HG02973 (cell line): ENCODE measurements around the gene BIVM.
A peak's percentile ranks its signal among the peaks of the same experiment; 100 is the strongest.

Experiments used
- ATAC-seq: cut with Tn5 transposase; IDR thresholded peaks from one replicate; pipeline ENCODE4 v1.9.1; 2021; ENCODE audit warnings: moderate library complexity; ENCODE audit not compliant: unreplicated experiment

BIVM gene

DNA sequence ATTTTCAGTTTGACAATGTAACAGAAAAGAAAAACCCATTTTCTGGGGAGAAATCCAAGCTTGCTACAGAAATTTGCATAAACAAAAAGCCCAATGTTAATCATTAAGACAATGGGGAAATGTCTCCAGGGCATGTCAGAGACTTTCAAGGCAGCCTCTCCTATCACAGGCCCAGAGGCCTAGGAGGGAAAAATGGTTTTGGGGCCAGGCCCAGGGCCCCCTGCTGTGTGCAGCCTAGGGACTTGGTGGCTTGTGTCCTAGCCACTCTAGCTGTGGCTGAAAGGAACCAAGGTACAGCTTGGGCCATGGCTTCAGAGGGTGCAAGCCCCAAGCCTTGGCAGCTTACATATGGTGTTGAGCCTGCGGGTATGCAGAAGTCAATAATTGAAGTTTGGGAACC lies 17.3 kb upstream of the BIVM start:
- ATAC-seq = no peak

DNA sequence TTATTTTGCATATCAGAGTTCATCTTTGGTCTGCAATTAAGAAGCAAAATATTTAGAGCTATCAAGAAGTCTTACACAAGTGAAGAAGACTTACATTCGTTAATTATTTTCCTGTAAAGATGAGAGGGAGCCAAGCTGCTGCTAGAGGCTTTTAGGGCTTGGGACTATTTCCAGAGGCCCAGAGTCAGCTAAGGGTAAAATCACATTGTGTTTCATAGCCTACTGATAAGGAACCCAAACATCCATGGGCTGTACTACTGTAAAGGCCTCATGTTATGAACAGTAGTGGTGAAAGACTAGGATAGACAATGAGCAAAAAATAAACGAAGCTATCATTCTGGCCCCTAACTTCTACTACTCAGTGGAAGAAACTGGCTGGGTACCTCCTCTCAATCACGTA lies 14.4 kb upstream of the BIVM start:
- ATAC-seq = no peak

DNA sequence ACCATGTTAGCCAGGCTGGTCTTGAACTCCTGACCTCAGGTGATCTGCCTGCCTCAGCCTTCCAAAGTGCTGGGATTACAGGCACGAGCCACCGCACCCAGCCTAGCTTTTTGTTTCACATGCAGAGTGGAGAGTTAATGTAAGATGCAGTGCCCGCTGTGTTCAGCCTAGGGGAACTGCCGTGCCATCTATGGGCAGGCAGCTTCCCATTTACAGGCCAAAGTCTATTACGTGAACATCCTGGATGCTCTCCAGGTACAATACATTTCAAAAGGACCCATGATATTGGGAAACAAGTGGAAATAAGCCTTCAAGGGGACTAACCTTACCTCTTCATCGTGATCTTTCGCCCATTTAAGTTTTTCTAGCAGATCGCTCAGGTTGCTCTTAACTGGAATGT lies 10.2 kb upstream of the BIVM start:
- ATAC-seq = no peak

DNA sequence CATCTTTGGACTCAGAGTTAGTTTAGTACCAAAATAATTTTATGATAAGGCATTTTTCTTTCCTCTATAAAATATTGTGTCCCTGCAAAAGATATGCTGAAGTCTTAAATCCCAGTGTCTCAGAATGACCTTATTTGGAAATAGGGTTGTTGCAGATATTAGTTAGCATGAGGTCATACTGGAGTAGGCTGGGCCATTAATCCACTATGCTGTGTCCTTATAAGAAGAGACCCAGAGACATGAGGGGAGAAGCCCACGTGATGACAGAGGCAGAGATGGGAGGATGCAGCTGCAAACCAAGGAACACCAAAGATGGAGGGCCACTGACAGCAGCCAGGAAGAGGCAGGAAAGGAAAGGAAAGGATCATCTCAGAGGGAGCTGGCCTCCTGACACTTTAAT lies 6.5 kb upstream of the BIVM start:
- no peak for ATAC-seq

DNA sequence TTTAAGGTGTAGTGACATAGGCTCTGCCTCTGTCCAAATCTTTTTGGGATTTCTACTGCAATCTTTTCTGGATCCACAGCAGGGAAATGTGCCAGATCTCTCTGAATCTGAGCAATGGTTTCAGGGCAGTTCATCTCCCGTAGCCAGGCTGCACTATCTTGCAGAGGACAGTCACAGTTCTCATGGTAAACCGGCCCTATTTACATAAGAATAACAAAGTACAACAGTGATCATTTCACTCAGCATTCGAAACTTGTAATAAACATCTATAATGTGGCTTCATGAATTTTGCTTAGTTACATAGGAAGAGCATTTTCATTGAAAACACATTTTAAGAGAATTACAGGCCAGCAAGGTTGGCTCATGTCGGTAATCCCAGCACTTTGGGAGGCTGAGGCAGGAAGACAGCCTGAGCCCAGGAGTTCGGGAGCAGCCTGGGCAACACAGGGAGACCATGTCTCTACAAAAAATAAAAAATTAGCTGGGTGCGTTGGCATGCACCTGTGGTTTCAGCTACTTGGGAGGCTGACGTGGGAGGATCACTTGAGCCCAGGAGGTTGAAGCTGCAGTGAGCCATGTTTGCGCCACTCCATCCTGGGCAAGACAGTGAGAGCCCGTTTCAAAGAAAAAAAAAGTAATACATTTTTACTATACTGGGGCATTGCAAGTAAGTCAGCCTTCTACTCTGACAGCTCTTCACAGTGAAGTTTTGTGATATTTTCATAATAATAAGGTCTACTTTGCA lies 5.1 kb upstream of the BIVM start:
- no peak for ATAC-seq

DNA sequence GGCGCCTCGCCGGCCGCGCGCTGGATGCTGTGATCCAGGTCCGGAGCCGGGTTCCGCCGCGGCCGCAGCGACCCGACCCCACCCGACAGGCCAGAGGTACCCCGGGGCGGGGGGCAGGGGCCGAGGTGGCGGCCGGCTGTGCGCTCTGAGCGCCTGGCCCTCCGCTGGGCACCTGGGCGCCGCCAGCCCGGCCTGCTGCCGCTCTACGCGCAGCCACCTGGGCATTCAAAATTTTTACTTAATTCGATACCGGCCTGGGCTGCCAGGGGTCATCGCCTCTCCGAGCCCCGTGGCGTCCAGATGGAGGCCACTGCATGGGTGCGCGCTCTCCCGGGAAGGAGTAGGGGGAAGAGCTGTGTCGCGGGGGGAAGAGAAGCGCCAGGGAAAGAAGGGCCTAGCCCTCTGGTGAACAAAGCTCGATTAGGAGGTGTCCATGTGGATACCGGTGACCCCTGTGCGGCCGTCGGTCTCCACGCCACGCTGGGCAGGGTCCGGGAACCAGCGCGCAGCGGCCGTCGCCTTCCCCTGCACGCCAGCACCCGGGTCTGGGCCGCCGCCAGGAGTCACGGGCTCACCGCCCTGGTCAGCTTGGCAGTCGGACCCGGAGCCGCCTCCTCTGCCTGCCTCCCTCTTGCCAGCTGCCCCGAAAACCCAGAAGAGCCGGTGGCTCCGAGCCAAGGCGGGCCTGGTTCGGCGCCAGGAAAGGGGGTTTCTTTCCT lies 666 bp downstream of the BIVM start:
- ATAC-seq = peak; percentile 9

DNA sequence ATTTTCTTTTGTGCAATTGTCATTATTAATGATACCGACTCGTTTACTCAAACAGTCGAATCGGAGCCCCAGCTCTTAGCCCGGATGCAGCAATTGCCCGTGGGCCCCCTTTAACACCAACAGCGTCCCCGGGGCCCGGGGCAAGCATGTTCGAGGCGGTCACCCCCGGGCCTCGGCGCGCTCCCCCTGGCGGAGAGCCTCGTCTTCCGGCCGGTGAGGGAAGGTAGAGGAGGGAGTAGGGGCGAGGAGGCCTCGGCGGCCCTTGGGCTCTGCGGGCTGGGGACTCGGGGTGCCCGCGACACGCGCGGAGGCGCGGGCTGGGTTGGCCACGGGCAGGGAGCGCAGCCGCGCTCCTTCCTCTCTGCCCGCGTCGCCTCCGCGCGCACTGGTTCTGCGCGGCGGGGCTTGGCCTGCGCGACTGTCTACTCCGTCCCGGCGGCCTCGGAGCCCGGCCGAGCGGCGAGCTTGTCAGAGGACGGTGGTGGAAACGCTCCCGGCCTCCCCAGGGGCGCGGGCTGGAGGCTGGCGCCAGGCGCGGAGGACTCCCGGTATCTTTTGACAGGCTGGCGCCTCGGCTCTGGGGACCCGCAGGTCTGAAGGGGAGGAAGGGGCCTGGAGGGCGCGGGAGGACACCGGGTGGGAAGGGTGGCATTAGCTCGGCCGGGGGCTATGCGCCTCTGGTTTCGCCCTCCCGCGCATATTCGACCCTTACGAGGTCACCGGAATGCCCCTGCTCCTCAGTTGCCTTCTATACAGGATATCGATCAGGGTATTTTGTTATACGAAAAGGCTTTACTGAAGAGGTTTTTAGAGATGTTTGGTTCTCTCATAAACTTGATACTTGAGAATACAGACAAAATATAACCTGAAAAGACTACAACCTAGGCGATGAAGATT lies 1.5 kb downstream of the BIVM start:
- peak; percentile 79 for ATAC-seq

DNA sequence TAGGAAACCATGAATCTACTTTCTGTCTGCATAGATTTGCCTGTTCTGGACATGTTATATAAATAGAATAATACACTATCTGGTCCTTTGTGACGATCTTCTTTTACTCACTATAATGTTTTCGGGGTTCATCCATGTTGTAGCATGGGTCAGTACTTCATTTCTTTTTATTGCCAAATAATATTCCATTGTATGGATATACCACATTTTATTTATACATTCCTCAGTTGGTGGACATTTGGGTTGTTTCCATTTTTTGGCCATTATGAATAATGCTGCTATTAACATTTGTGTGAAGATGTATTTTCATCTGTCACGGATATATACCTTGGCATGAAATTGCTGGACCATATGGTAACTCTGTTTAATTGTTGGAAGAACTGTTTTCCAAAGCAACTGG lies 6.8 kb downstream of the BIVM start:
- ATAC-seq = no peak

DNA sequence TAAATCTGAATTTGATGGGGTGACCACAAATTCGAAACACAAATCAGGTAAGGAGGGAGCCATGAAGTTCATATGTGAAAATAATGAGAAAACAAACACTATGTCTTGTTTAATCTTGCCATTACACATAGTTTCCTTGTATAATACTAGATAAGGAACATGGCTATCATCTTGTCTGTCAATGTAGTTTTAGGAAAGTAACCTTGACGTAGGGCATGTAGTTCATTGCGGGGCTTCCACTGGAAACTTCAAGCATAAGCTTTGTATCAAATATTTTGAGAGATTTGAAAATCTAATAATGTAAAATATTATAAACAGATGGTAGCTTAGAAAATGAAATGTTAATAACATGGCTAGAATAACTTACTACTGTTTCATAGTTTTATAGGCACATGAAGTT lies 8.8 kb downstream of the BIVM start:
- no peak for ATAC-seq

DNA sequence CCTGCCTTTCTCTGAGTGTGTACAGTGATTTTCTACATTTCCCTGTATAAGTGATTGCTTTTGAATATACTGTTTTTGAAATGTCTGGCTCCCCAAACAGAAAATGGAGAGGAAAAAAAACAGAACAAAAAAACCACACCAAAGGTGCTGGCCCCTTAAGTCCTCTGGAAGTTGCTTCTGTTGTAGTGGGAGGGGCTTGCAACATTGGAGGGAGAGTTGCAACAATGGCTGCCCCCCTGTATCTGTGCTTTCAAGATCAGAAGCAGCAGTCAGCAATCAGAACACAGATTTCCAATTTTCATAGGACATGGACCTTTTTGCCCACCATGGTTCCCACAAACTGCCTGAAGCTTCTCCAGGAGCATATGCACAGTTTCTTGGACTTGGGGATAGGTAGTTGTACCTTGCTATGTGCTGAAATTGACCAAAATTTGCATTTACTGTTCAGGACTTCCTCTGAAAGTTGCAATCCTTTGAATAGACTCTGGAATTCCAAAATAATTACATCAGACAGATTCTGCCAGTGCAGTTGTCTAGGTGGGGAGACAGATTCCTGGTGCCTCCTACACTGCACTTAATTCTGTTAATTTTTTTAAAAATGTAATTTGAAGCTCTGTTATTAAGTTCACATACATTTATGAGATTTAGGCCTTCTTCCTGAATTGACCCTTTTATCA lies 13.8 kb downstream of the BIVM start:
- ATAC-seq = no peak

DNA sequence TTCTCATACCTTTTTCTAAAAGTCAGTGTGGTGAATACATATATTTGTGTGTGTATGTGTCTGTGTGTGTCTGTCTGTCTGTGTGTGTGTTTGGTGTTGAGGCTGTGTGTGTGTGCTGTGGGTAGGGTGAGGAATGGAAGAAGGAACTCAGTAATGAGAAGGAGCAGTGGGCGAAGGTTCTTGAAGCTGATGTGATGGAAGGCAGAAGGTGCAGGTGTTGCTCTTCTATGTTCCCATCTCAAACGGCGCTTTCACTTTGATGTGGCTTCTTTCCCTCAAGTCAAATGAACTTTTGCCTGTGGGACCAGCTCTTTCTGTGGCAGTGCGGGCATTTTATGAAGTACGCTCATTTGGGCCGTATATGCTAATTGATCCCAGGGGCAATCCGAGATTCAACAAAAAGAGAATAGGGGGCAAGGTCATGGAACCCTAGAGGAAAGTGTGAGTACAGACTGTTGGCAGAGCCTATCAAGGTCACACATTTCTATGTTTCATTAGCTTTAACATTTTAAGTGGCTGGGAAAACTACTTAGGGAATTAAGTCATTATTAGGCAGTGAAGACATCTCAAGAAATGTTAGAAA lies 15.2 kb downstream of the BIVM start:
- ATAC-seq = no peak

DNA sequence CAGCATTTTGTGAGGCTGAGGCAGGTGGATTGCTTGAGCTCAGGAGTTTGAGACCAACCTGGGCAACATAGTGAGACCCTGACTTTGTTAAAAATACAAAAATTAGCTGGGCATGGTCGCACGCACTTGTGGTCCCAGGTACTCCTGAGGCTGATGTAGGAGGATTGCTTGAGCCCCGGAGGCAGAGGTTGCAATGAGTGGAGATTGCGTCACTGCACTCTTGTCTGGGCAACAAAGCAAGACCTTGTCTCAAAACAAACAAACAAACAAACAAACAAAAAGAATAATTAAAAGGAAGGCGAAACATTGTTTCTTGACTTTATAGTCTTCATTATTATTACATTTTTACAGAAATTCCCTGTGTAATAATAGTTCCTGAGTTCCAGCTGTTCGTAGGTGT lies 15.9 kb downstream of the BIVM start:
- ATAC-seq = no peak

DNA sequence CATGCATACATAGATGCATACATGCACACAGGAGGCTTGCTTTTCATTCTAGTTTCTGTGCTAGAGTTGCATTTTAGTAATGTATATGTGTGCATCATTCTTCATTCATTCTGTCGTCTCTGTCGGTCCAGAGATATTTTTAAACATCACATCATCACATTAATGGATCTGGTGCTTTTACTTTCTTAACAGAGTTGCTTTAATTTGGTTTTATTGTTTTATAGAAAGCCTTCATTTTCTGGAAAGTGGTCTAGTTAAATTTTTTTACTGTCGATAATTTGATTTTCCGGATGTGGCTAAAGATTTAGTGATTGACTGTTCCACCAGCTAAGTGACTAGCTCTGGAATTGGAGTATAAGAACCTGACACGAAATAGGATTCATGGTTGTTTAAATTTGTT lies 16.9 kb downstream of the BIVM start:
- no peak for ATAC-seq

DNA sequence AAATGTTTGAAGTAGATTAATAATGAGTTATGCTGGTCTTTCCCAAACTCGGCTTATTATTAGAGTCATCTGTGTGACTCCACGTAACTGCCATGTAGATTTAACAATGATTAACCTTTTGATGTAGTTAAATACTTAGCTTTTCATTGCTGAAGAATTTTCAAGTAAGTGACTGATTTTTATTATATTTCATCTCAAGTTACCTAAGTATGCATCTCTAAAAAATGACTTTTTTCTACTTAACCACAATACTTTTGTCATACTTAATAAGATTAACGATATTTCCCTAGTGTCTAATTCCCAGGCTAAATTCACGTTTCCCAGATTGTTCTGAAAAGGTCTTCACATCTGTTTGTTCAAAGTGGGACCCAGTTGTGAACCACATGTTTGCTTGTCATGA lies 17.8 kb downstream of the BIVM start:
- no peak for ATAC-seq

DNA sequence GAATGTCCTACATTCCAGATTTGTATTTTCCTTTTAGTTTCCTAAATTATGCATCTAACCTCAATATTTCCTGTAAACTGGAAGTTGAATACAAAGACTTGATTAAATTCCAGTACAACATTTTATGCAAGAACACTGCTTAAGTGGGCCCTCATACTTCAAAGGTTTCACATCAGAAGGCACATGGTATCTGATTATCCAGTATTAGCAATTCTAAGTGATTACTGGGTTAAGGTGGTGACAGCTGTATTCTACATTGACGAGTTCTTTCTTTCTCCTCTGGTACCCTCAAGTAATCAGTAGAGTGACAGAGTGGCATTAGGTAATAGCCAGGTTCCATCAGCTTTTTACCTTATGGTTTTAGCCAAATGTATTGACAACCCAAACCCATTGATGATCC lies 18.3 kb downstream of the BIVM start:
- ATAC-seq = no peak

DNA sequence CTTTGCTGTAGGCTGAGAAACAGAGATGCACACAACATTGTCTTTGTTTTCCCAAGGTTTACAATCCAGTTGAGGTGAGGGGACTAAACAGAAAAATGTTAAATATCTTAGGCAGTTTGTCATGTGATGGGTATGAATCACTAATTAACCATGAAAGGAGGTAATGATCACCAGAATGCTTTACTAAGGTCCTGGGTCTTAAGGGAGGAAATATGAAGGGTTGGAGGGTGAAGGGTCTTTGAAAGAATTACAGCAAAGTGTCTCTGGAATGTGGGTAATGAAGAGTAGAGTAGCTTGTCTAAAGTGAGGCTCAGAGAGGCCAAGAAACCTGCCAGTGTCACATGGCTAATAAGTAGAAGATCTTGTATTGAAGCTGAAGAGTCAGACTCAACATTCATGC lies 19.0 kb downstream of the BIVM start:
- no peak for ATAC-seq

DNA sequence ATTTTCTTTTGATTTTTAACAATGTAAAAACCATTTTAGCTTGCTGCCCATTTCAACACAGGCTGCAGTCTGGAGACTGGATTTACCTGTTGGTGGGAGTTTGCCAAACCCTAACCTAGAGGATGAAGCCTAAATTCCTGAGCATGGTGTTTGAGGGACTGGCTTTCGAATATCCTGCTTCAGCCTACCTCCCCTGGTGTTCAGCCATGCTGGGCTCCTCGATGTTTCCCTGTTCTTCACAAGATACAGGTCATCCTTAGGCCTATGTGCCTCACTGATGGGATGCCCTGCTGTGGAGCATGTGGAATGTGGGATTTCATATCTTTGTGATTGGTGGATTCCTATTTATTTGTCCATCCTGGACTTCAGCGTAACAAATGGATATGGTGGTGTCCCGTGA lies 26.5 kb downstream of the BIVM start:
- no peak for ATAC-seq

DNA sequence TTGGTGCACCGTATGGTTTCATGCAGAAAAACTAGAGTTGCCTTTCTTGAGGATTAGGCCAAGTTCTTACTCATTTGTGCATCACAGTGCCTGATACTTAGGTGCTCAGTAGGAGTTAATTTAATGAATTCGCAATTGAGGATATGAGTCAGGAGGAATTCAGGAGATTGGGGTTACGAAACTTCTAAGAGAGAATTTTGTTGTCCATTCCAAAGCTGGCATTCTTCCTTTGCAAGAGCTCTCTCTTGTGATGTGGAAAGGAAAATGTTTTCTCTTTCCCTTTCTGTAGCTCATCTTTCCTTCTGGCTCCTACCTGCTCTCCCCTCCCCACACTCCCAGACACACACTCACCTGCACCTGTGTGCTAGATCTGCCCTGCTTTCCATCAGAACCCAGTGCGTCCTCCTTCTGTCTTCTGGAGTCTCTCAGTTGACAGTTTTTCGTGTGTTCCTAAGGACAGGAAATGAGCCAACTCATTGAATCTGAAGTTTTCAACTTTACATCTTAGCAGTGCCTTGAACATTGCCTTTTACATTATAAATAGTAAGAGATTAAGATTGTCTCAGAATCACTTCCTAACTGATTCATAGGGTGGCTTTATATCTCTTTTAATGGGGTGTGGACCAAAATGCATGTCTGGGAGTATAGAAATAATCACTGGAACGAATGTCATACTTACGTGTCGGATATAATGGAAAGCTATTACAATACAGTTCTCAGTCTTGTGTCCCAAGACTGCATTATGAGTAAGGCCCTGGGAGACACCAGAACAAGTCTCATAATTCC lies 27.2 kb downstream of the BIVM start:
- ATAC-seq = no peak

DNA sequence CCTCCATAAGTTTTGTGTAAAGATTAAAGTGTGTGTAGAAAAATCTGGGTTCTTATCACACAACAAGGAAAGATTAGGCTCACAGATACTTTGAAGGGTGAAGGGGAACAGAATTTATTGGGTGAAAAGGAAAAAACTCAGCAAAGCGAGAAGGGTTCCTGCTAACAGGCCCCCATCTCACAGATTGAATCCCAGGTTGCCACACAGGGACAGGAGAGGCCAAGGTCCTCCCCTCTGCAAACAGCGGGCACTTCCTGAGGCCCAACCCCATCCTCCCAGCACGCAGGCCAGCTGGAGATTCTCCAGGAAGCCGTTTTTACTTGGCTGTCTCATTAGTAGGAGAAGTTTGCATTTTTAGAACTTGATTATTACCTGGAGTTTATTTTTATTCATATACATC lies 31.7 kb downstream of the BIVM start:
- no peak for ATAC-seq

DNA sequence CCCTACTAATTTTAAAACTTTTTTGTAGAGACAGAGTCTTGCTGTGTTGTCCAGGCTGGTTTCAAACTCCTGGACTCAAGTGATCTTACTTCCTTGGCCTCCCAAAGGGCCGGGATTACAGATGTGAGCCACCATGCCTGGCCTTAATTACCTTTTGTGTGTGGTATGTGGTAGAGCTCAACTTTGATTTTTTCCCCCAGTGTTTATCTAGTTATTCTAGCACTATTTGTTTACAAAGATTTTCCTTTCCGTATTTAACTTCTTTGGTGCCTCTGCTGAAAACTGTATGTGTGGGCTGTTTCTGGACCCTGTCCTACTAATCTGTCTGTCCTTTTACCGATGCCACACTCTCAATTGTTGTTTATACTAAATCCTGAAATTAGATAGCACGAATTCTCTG lies 37.6 kb downstream of the BIVM start:
- no peak for ATAC-seq
